NCI-H524 (cell line): ENCODE data around the gene CDHR2.

Experiments used
- DNase-seq, 2 experiments: peaks; one replicate each; lab custom pipeline; 2025; lab: John Stamatoyannopoulos, UW

CDHR2 gene

DNA sequence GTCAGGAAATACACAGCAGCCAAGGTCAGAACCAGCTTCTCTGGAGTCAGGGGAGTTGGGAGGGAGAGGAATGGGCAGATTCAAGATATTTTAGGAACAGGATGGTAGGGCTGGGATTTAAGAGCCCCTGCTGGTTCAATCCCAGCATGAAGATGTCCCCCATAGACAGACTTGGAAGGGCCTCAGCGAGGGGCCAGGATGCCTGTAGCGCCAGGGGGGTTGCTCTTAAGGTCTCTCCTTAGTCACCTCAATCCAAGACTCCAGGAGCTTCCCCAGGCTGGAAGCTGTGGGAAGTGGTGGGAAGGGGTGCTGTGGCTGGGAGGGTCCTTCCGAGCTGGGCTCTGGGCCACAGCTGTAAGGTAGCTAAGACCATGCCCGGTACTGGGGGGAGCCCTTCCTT, 90.1 kb downstream of the CDHR2 start:
- no peak for DNase-seq

DNA sequence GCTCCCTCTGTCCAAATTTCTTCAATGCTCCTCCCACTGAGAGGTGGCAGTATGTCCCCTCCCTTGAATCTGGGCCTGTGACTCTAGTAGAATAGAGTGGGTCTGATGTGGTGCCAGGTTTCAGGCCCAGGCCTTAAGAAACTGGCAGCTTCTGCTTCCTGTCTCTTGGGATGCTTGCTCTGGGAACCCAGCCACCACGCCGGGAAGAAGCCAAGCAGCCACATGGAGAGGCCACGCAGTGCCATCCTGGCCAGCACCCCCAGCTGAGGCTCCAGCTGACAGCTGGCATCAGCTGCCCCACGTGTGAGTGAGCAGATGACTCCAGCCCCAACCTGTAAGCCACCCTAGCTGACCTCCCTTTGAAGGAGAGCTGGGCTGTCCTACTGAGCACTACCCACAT, 90.8 kb downstream of the CDHR2 start:
- peak; percentile 37 to 78 for DNase-seq

DNA sequence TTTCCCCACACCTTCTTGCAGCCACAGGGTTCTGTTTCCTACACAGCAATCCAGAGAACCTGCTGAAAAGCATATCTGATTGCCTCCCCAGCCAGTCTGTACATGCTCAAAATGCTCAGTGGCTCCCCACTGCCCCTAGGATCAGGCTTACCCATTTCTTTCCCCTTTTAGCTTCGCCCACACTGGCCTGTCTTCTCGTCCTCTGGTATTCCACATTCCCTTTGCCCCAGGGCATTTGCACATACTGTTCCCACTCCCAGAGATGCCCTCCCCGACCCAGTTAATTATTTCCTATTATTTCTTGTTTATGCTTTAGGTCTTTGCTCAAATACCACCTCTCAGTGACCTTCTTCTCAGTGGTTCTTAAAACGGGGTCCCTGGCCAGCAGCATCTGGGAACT, 91.5 kb downstream of the CDHR2 start:
- no peak for DNase-seq

DNA sequence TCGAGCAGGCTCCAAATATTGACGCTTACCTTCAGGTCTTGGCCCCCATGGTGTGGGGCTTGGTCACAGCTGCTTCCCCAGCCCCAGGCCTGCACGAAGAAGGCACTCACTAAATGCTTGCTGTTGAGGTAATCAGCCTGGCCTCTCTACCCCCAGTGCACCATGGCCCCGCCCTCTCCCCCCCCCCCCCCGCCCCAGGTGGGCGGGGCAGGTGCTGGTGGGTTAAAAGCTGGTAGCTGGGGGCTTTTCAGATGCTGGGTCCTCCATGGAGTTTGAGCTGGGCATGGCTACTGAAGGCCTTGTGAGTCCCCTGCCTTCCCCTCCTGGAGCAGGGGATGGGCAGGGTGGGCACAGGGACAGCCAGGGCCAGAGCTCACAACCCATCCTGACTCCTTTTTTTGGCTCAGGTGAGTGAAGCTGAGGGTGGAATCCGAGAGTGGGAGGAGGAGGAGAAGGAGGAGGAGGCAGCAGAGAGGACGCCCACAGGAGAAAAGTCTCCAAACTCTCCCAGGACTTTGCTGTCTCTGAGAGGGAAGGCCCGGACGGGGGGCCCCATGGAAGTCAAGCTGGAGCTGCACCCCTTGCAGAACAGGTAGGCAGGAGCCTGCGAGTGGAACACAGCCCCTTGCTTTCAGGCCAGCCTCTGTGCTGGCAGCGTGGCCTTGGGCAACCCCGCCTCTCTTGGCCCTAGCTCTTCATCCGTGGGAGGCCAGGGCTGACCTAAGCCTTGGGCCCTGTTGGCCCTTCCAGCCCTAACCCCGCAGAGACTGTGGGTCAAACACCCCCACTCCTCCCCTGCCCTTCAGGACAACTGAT, 93.7 kb downstream of the CDHR2 start:
- DNase-seq = no peak

DNA sequence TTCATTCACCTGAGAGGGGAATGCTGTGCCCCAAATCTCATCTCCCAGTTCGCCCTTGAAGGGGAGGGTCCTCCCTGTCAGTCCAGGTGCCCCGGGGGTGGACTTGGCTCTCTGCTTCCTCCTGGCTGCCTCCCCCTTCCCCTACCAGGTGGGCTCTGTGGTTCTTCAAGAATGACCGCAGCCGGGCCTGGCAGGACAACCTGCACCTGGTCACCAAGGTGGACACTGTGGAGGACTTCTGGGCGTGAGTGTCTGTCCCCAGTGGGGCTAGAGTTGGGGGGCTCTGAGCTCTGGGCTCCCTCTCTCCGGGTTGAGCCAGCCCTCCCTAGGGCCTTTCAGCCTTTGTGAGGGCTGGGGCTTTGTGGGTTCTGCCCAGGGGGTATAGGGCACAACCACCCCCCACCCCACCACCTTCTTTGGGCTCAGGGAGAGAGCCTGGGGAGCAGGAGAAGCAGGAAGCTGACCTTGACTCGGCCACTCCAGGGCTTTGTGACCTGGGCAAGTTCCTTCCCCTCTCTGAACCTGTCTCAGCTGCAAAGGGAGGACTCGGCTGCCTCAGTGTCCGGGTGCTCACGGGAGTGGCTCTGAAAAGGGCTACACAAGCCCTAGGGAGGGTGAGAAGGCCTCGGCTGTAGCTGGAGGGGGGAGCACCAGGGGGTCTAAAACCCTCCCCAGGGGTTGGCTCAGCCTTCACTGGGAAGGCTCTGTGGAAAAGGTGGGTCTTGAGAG, 94.5 kb downstream of the CDHR2 start:
- DNase-seq = no peak

DNA sequence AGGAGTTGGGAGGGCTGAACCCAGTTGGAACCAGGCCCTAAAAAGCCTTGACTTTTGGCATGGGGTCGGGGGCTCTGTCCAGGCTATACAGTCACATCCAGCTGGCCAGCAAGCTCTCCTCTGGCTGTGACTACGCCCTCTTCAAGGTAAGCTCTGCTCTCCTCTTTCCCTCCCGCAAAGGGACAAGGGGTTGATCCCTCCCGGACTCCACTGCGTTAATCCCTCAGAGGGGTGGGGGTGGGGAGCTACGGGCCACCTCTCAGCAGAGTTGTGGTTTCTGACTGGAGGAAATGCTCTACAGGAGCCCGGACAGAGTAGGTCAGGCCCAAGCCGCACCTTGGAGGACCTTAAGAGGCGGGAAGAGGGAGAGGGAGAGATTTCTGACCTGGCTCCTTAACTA, 95.2 kb downstream of the CDHR2 start:
- DNase-seq = no peak

DNA sequence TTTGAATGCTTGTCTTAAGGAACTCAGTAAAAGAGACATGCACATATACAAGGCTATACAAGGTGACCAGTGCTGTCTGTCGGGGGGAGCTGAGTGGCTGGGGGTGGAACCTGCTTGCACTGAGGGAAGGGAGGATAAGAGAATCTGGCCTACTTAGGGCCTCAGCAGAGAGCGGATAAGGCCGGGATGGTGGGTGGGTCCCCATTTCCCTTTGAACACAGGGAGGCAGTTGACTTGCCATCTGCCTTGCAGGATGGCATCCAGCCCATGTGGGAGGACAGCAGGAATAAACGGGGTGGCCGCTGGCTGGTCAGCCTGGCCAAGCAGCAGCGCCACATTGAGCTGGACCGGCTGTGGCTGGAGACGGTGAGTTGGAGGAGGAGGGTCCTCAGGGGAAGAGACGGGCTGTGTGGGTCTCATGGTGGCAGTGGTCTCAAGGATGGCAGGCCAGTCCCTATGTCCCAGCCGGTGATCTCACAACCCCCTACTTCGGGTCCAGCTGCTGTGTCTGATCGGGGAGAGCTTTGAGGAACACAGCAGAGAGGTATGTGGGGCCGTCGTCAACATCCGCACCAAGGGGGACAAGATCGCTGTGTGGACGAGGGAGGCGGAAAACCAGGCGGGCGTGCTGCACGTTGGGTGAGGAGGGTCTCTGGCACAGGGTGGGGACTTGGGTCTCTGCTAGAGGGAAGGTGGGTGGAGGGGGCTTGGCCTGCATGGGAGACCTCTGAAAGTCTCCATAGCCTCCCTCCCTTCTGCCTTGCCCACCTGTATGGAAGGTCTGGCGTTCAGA, 95.9 kb downstream of the CDHR2 start:
- DNase-seq = no peak
